Activated T-cell treated with anti-CD3 and anti-CD28 coated beads, Interleukin-2, amount 50 U/mL, for 72 hours (primary cell): ENCODE results near the gene PNPLA2. TPM values are rescaled to one million over a fixed set of nuclear protein-coding genes. Genes with fewer than 3 reads are reported as not detected.

Experiments
- ATAC-seq, 2 donors: fragments of 150-1000 bp; cut with Tn5 transposase; replicated peaks in 1 of 2; 2 replicates each; pipeline ENCODE4 v1.10.0; 2021; ENCODE audit warnings: moderate library complexity in 2 of 2, mild to moderate bottlenecking in 1 of 2
- DNase-seq, 2 donors: peaks; one replicate each; pipeline ENCODE4 v3.0.0; 2021 to 2022; ENCODE audit warnings: mixed read lengths in 1 of 2
- H3K27ac Mint-ChIP-seq: one replicate; pipeline ENCODE4 v1.8.0; 2022; ENCODE audit warnings: mild to moderate bottlenecking, moderate library complexity, mixed read lengths
- H3K27me3 Mint-ChIP-seq: one replicate; pipeline ENCODE4 v1.8.0; 2022; ENCODE audit warnings: low read depth, mixed read lengths
- H3K36me3 Mint-ChIP-seq, 2 donors: one replicate each; pipeline ENCODE4 v1.8.0; 2022; ENCODE audit warnings: mixed read lengths in 2 of 2, mild to moderate bottlenecking in 1 of 2; ENCODE audit not compliant: insufficient read depth in 2 of 2
- H3K4me1 Mint-ChIP-seq: one replicate; pipeline ENCODE4 v1.8.0; 2022; ENCODE audit warnings: low read depth, mixed read lengths
- H3K4me3 Mint-ChIP-seq, 2 donors: one replicate each; pipeline ENCODE4 v1.8.0; 2022; ENCODE audit warnings: mild to moderate bottlenecking in 2 of 2, mixed read lengths in 2 of 2, moderate library complexity in 2 of 2
- H3K9me3 Mint-ChIP-seq, 2 donors: one replicate each; pipeline ENCODE4 v1.8.0; 2022; ENCODE audit warnings: mixed read lengths in 2 of 2
- total RNA-seq, 2 donors: library from RNA; stranded (reverse); gene quantifications; one replicate each; pipeline ENCODE4 v1.2.3, GENCODE V29; 2022

Gene PNPLA2
- total RNA-seq, 2 donors from 2014 or later = 64.5 to 77.1 TPM

GRCh38 chr11:821512-822371, 3.0 kb downstream of the PNPLA2 start:
- H3K27ac Mint-ChIP-seq = no peak overlapping the region
- peak overlapping the region in 1 of 2 donors; percentile 29 for H3K4me3 Mint-ChIP-seq
- no peaks in the 10 kb centered on the region for H3K9me3 Mint-ChIP-seq
- peaks cover 15% of the 10 kb centered on the region for H3K4me1 Mint-ChIP-seq
- H3K27me3 Mint-ChIP-seq = no peaks in the 10 kb centered on the region
- DNase-seq = no peak
- ATAC-seq = no peak
- peaks cover 2 to 3% of the 10 kb centered on the region in 2 donors for H3K36me3 Mint-ChIP-seq

- ATAC-seq (no peak), DNase-seq (no peak)
- Mint-ChIP-seq H3K9me3 (no peaks in the 10 kb centered on the region), H3K4me3 (no peak overlapping the region), H3K36me3 (peaks cover 2 to 3% of the 10 kb centered on the region in 2 donors), H3K4me1 (peaks cover 20% of the 10 kb centered on the region), H3K27me3 (peaks cover 13% of the 10 kb centered on the region), H3K27ac (no peak overlapping the region)
Observed at GRCh38 chr11:823441-824291, 5.0 kb downstream of the PNPLA2 start.

GRCh38 chr11:824292-824880, 5.7 kb downstream of the PNPLA2 start:
- Mint-ChIP-seq H3K4me1 (peaks cover 26% of the 10 kb centered on the region), H3K9me3 (no peaks in the 10 kb centered on the region), H3K4me3 (no peak overlapping the region), H3K27ac (no peak overlapping the region), H3K27me3 (peaks cover 20% of the 10 kb centered on the region), H3K36me3 (peaks cover 2 to 3% of the 10 kb centered on the region in 2 donors)
- no peak for ATAC-seq
- DNase-seq = no peak

- no peak for DNase-seq
- Mint-ChIP-seq H3K27ac (no peak overlapping the region), H3K4me3 (no peak overlapping the region), H3K27me3 (peaks cover 24% of the 10 kb centered on the region), H3K4me1 (peaks cover 29% of the 10 kb centered on the region), H3K9me3 (no peaks in the 10 kb centered on the region), H3K36me3 (peaks cover 2 to 3% of the 10 kb centered on the region in 2 donors)
- ATAC-seq = no peak
Observed at GRCh38 chr11:824942-825341, 6.2 kb downstream of the PNPLA2 start.

- Mint-ChIP-seq H3K36me3 (peaks cover 2 to 3% of the 10 kb centered on the region in 2 donors), H3K4me3 (no peak overlapping the region), H3K4me1 (peaks cover 28% of the 10 kb centered on the region), H3K9me3 (no peaks in the 10 kb centered on the region), H3K27ac (no peak overlapping the region), H3K27me3 (peaks cover 24% of the 10 kb centered on the region)
- no peak for ATAC-seq
- DNase-seq = no peak
Observed at GRCh38 chr11:825366-826226, 6.9 kb downstream of the PNPLA2 start.

GRCh38 chr11:826227-826621, 7.5 kb downstream of the PNPLA2 start:
- Mint-ChIP-seq H3K4me3 (peak overlapping the region; percentile 79 to 81), H3K27ac (peak overlapping the region; percentile 46), H3K36me3 (peaks cover 2 to 3% of the 10 kb centered on the region in 2 donors), H3K4me1 (peaks cover 23% of the 10 kb centered on the region), H3K9me3 (no peaks in the 10 kb centered on the region), H3K27me3 (peaks cover 27% of the 10 kb centered on the region)
- DNase-seq (no peak), ATAC-seq (no peak)

- Mint-ChIP-seq H3K36me3 (peaks cover 2 to 3% of the 10 kb centered on the region in 2 donors), H3K27me3 (peaks cover 32% of the 10 kb centered on the region), H3K9me3 (no peaks in the 10 kb centered on the region), H3K4me3 (peak overlapping the region; percentile 79 to 81), H3K4me1 (peaks cover 26% of the 10 kb centered on the region), H3K27ac (no peak overlapping the region)
- DNase-seq = no peak
- ATAC-seq = peak in 1 of 2 donors; percentile 1
Observed at GRCh38 chr11:826836-827145, 8.1 kb downstream of the PNPLA2 start.

GRCh38 chr11:827146-827896, 8.6 kb downstream of the PNPLA2 start:
- peaks cover 36% of the 10 kb centered on the region for H3K27me3 Mint-ChIP-seq
- peaks cover 2 to 3% of the 10 kb centered on the region in 2 donors for H3K36me3 Mint-ChIP-seq
- DNase-seq (peak; percentile 48 to 57), ATAC-seq (peak; percentile 28 to 49)
- H3K4me3 Mint-ChIP-seq = peak overlapping the region; percentile 79 to 89
- no peak overlapping the region for H3K27ac Mint-ChIP-seq
- H3K4me1 Mint-ChIP-seq = peaks cover 29% of the 10 kb centered on the region
- no peaks in the 10 kb centered on the region for H3K9me3 Mint-ChIP-seq

- Mint-ChIP-seq H3K27me3 (peaks cover 36% of the 10 kb centered on the region), H3K4me3 (peak within 1 kb of the TSS; percentile 79 to 89), H3K9me3 (no peaks in the 10 kb centered on the region), H3K27ac (no peak within 1 kb of the TSS), H3K4me1 (peaks cover 29% of the 10 kb centered on the region), H3K36me3 (peaks cover 2 to 3% of the 10 kb centered on the region in 2 donors)
- ATAC-seq = no peak
- no peak for DNase-seq
Observed at GRCh38 chr11:827897-828192, 9.1 kb downstream of the PNPLA2 start, which contains the start of gene CRACR2B. CRACR2B (plus strand) TSS chr11:827919; CDS start chr11:828608, 689 bp downstream.

GRCh38 chr11:828506-829175, 9.9 kb downstream of the PNPLA2 start:
- ATAC-seq (no peak), DNase-seq (no peak)
- H3K4me1 Mint-ChIP-seq = peaks cover 29% of the 10 kb centered on the region
- H3K9me3 Mint-ChIP-seq = no peaks in the 10 kb centered on the region
- peak overlapping the region; percentile 79 to 89 for H3K4me3 Mint-ChIP-seq
- peaks cover 2 to 3% of the 10 kb centered on the region in 2 donors for H3K36me3 Mint-ChIP-seq
- no peak overlapping the region for H3K27ac Mint-ChIP-seq
- peaks cover 36% of the 10 kb centered on the region for H3K27me3 Mint-ChIP-seq

GRCh38 chr11:829176-829846, 10.6 kb downstream of the PNPLA2 start:
- H3K27ac Mint-ChIP-seq = no peak overlapping the region
- H3K4me3 Mint-ChIP-seq = peak overlapping the region; percentile 74 to 75
- ATAC-seq (no peak), DNase-seq (no peak)
- H3K4me1 Mint-ChIP-seq = peaks cover 35% of the 10 kb centered on the region
- peaks cover 2 to 3% of the 10 kb centered on the region in 2 donors for H3K36me3 Mint-ChIP-seq
- H3K27me3 Mint-ChIP-seq = peaks cover 36% of the 10 kb centered on the region
- H3K9me3 Mint-ChIP-seq = no peaks in the 10 kb centered on the region
